ENCODE measurements around the gene TECPR2.

DNA sequence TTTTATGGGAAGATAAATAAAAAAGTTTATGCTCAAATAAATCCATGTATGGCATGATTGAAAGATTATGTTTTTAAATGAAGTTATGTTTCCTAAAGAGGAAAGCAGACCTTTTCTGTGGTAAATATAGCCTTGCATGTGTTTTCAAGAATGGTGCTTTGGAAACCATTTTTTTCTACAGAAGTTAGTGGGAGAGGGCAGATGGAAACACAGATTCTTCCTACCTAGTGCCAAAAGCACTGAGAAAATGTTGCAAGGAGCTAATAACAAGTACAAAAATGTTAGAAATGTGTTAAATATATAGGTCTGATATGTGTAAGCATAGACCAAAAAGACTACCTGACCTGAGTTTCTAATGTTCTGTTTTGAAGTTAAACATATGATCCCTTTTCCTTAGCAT, 24.3 kb downstream of the TECPR2 start:
- TF ChIP-seq BHLHE40 (IDR thresholded peaks at IDR 0.05; ENCODE audit: borderline replicate concordance in 1 of 2, low read depth in 2 of 2, low read length in 1 of 2), result no peak
- no peak for TF ChIP-seq POLR2AphosphoS5 (IDR thresholded peaks at IDR 0.05; ENCODE audit: low read length)
- TF ChIP-seq, protein P1, sequence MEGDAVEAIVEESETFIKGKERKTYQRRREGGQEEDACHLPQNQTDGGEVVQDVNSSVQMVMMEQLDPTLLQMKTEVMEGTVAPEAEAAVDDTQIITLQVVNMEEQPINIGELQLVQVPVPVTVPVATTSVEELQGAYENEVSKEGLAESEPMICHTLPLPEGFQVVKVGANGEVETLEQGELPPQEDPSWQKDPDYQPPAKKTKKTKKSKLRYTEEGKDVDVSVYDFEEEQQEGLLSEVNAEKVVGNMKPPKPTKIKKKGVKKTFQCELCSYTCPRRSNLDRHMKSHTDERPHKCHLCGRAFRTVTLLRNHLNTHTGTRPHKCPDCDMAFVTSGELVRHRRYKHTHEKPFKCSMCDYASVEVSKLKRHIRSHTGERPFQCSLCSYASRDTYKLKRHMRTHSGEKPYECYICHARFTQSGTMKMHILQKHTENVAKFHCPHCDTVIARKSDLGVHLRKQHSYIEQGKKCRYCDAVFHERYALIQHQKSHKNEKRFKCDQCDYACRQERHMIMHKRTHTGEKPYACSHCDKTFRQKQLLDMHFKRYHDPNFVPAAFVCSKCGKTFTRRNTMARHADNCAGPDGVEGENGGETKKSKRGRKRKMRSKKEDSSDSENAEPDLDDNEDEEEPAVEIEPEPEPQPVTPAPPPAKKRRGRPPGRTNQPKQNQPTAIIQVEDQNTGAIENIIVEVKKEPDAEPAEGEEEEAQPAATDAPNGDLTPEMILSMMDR (IDR thresholded peaks at IDR 0.05 in 2 of 3, conservative IDR thresholded peaks at IDR 0.05 in 1 of 3; ENCODE audit: control insufficient read depth in 2 of 3, extremely low read depth in 1 of 3, insufficient read depth in 1 of 3, low read depth in 3 of 3, low read length in 3 of 3), result no peak
- TF ChIP-seq, protein P2, sequence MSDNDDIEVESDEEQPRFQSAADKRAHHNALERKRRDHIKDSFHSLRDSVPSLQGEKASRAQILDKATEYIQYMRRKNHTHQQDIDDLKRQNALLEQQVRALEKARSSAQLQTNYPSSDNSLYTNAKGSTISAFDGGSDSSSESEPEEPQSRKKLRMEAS (IDR thresholded peaks at IDR 0.05; ENCODE audit: low read depth, low read length), result no peak
- TF ChIP-seq ZSCAN29 (IDR thresholded peaks at IDR 0.05), result no peak
- TF ChIP-seq NFIC (IDR thresholded peaks at IDR 0.05; ENCODE audit: low read depth, low read length), result no peak
- no peak for TF ChIP-seq SREBF2 (IDR thresholded peaks at IDR 0.05; ENCODE audit: low read length)
- TF ChIP-seq TARDBP (IDR thresholded peaks at IDR 0.05; ENCODE audit: borderline replicate concordance), result no peak
- no peak for TF ChIP-seq GABPA (IDR thresholded peaks at IDR 0.05; ENCODE audit: low read depth)

All from GM12878 (cell line).